ENCODE results near the gene ZNF516. TPM values are rescaled to one million over a fixed set of nuclear protein-coding genes. Genes with fewer than 3 reads are reported as not detected.

ZNF516 gene
- total and polyA plus RNA-seq, 2 of the 4 experiments (the other 2 are of a cell fraction): 7.9 to 16.9 TPM

GRCh38 chr18:76395609-76396008 is 99.4 kb downstream of the ZNF516 start:
- Histone ChIP-seq H3K9me3 (ENCODE audit: control insufficient read depth, insufficient read depth, low read length) (no peaks in the 10 kb centered on the region), H2BK120ac (ENCODE audit: low read depth, low read length) (no peak overlapping the region), H3K23ac (ENCODE audit: low read depth, low read length) (no peak overlapping the region), H4K5ac (ENCODE audit: low read depth, low read length) (no peak overlapping the region), H3K18ac (ENCODE audit: low read depth, low read length) (no peak overlapping the region), H3K27me3 (ENCODE audit: control insufficient read depth, insufficient read depth, low read length) (no peaks in the 10 kb centered on the region), H4K91ac (ENCODE audit: insufficient read depth, low read depth, low read length) (no peak overlapping the region), H3K9ac (ENCODE audit: low read depth, low read length) (no peak overlapping the region), H3K27ac (ENCODE audit: insufficient read depth, low read length) (no peak overlapping the region), H4K8ac (ENCODE audit: low read depth in 2 of 2, low read length in 2 of 2) (no peak overlapping the region), H2AK5ac (ENCODE audit: low read depth, low read length) (no peak overlapping the region), H2BK5ac (ENCODE audit: low read depth, low read length, poor library complexity, severe bottlenecking) (no peak overlapping the region), H3K4me1 (ENCODE audit: control insufficient read depth, insufficient read depth, low read length) (peaks cover 11% of the 10 kb centered on the region), H2AFZ (replicated peaks; ENCODE audit: low read length, poor library complexity) (no peak overlapping the region), H3K56ac (ENCODE audit: extremely low read depth, insufficient read depth, low read length) (no peak overlapping the region), H3K4ac (ENCODE audit: low read depth, low read length) (no peak overlapping the region), H3K79me1 (ENCODE audit: low read depth in 1 of 2, low read length in 2 of 2) (peaks cover 21 to 68% of the 10 kb centered on the region in 2 experiments), H2BK15ac (ENCODE audit: low read depth, low read length) (no peak overlapping the region), H3K4me3 (ENCODE audit: insufficient read depth, low read depth, low read length) (no peak overlapping the region), H3K36me3 (ENCODE audit: control insufficient read depth, insufficient read depth, low read length) (peaks cover 4% of the 10 kb centered on the region; the same call in 1 of the 2 replicates), H3K14ac (replicated peaks; ENCODE audit: low read depth, low read length) (no peak overlapping the region), H2BK20ac (ENCODE audit: low read depth, low read length) (no peak overlapping the region), H3K9me1 (ENCODE audit: insufficient read depth, low read length) (peaks cover 16% of the 10 kb centered on the region), H4K20me1 (ENCODE audit: insufficient read depth, low read length) (peaks cover 80% of the 10 kb centered on the region), H3K4me2 (ENCODE audit: low read depth, low read length) (no peak overlapping the region), H2AK9ac (replicated peaks; ENCODE audit: low read depth, low read length, poor library complexity) (no peak overlapping the region)
- DNase-seq (no peak), ATAC-seq (ENCODE audit: low read depth) (no peak)
- dilution Hi-C loops (cut with HindIII; ENCODE audit: low sequenced_read_pairs, unreplicated experiment): no loop called here
- CTCF ChIA-PET: interaction anchor here (1.2 kb wide), 1 partner anchor 58 kb away, joined by 3 read pairs; no protein-coding TSS in a partner anchor
- TF ChIP-seq FOS (IDR thresholded peaks at IDR 0.05; ENCODE audit: low read depth, low read length) (no peak), ELK1 (IDR thresholded peaks at IDR 0.05; ENCODE audit: borderline replicate concordance, low read depth, low read length) (no peak), CHD1 (IDR thresholded peaks at IDR 0.05; ENCODE audit: low read depth, low read length) (no peak), MXI1 (IDR thresholded peaks at IDR 0.05; ENCODE audit: borderline replicate concordance, low read depth, low read length) (no peak), USF2 (IDR thresholded peaks at IDR 0.05; ENCODE audit: low read depth, low read length) (no peak), MAZ (IDR thresholded peaks at IDR 0.05; ENCODE audit: borderline replicate concordance, low read depth, low read length) (no peak), CTCF (conservative IDR thresholded peaks at IDR 0.05; ENCODE audit: low read depth, low read length) (no peak), NFE2L2 (IDR thresholded peaks at IDR 0.05; ENCODE audit: low read depth, low read length) (no peak), MAFK (IDR thresholded peaks at IDR 0.05; ENCODE audit: low read depth, low read length) (no peak), RFX5 (IDR thresholded peaks at IDR 0.05; ENCODE audit: low read depth, low read length) (no peak), CEBPB (IDR thresholded peaks at IDR 0.05; ENCODE audit: low read depth, low read length) (no peak), RAD21 (IDR thresholded peaks at IDR 0.05; ENCODE audit: low read length) (no peak), BHLHE40 (IDR thresholded peaks at IDR 0.05; ENCODE audit: low read depth, low read length) (no peak), POLR2A (IDR thresholded peaks at IDR 0.05; ENCODE audit: low read depth, low read length) (no peak), RCOR1 (IDR thresholded peaks at IDR 0.05; ENCODE audit: insufficient replicate concordance, low read length) (no peak), SMC3 (IDR thresholded peaks at IDR 0.05; ENCODE audit: low read depth, low read length) (no peak)
- no TSS peak for BruUV-seq (replicated peaks)
- in situ Hi-C loops (cut with MboI; ENCODE audit: low sequenced_read_pairs): loop anchor here (5.0 kb wide), 1 partner anchor 292 kb away; no protein-coding TSS in a partner anchor
- whole genome bisulfite sequencing, 2 experiments (ENCODE audit: extremely low coverage in 2 of 2, insufficient read length in 1 of 2): 93% methylated on average over 3 of the region's 20 CpGs; no CpG with 5 or more reads in 1 of the 2 experiments
- intact Hi-C loops (cut with micrococcal nuclease): no loop called here
- POLR2A ChIA-PET (ENCODE audit: unreplicated experiment): no interaction called here
